HG03196 (cell line): Measurements from ENCODE around the gene PKNOX2.

Experiments
- ATAC-seq: cut with Tn5 transposase; IDR thresholded peaks from one replicate; pipeline ENCODE4 v1.9.1; 2021; ENCODE audit not compliant: unreplicated experiment

Gene PKNOX2

GRCh38 chr11:125154378-125155099, 10.0 kb upstream of the PKNOX2 start:
- ATAC-seq, result no peak

DNA sequence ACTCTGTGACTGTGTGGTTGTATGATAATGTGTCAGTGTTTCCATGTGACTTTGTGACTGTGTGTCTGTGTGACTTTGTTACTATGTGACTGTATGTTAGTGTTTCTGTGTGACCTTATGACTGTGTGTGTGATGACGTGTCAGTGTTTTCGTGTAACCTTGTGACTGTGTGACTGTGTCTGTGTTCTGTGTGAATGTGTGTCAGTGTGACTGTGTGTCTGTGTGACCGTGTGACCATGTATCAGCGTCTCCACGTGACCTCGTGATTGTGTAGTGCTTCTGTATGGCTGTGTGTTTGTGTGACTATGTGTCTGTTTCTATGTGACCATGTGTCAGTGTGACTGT, 9.5 kb upstream of the PKNOX2 start:
- no peak for ATAC-seq

DNA sequence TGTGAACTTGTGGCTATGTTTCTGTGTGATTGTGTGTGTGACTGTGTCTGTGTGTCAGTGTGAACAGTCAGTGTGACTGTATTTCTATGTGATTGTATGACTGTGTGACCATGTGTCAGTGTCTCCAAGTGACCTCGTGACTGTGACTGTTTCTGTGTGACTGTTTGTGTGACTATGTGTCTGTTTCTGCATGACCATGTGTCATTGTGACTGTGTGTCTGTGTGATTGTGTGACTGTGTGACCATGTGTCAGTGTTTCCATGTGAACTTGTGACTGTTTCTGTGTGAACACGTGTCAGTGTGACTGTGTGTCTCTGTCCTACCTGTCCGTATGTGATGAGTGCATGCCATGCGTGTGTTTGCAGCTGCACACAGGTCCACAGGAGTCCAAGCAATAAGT, 8.8 kb upstream of the PKNOX2 start:
- ATAC-seq, result no peak

- ATAC-seq, result no peak
These were observed 8.0 kb upstream of the PKNOX2 start for GRCh38 chr11:125156346-125157117.

GRCh38 chr11:125157118-125157733, 7.3 kb upstream of the PKNOX2 start:
- ATAC-seq, result no peak

GRCh38 chr11:125157953-125158680, 6.4 kb upstream of the PKNOX2 start:
- ATAC-seq, result no peak

DNA sequence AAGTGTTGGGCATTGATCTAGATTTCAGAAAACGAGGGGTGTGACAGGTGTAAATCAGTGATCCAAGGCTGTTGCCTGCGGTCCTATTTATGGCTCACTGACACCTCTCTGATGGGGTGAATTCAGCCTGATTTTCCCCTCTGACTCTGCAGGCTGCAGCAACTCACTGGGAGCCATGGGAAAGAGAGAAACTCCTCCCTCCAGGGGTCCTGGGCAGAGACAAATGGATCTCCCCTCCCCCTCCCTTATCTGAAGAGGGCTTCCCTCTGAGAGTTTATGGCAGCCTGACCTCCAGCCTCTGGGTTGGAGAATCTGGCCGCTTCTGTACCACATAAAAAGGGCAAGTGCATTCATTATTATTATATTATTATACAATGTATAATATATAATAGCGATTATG, 1.8 kb upstream of the PKNOX2 start:
- no peak for ATAC-seq

DNA sequence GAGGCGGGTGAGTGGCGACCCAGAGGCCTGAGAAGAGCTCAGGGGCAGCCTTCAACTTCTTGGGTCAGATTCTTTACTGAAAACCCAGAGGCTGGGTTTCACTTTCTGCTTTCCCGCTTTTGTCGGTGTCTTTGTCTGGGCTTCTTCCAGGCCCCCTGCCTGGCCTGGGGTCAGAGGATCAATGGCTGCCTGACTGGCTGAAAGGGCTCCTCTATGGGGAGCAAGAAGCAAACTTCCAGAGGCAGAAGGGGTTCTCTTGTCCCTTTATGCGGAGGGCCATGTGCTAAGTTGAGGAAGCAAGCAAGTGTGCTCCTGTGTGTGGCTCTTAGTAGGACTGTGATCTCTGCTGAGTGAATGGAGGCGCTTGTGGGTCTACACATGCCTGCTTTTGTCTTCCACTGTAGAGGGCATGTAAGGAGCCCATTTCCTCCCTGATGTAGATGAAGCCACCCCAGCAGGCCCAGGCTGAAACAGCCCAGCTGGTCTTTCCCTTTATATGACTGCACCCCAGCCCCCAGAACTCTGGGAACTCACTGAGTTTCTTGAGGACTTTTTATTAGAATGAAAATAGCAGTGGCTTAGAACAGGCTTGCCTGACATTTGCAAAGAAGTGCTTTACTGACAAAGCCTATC, 1.0 kb upstream of the PKNOX2 start:
- ATAC-seq, result no peak

- no peak for ATAC-seq
These were observed 495 bp upstream of the PKNOX2 start for GRCh38 chr11:125164091-125164421.

GRCh38 chr11:125165111-125165842, 726 bp downstream of the PKNOX2 start:
- ATAC-seq, result no peak

- ATAC-seq, result no peak
These were observed 1.6 kb downstream of the PKNOX2 start for GRCh38 chr11:125165843-125166763.

- no peak for ATAC-seq
These were observed 2.3 kb downstream of the PKNOX2 start for GRCh38 chr11:125166764-125167291.

DNA sequence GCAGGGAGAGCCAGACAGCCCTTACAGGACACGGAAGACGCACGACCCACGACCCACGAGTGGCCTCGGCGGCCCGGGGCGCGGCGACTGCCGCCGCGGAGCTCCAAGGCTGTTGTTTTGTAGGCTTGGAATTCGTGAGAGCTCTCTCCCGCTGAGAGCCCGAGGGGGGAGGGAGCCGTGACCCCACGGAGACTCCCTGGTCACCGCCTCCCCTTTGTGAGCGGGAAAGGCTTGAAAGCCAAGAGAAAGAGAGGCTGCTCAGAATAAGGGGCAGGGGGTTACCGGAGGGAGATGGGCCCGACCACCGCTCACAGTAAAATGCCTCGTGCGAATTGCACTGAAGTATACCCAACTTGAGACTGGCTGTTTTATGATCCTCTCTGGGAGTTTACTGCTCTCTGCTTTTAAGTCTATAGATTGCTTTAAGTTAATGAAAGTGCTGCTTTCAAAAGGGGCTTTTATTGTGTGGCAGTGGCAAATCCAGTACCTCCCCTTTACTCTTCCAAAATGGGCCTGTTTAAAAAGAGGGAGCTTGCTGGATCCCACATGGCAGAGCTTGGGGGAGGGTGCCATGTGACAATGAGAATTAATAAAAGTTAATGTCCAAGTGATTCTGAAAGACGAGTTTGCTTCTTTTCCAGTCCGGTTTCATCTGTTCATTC, 2.9 kb downstream of the PKNOX2 start:
- no peak for ATAC-seq

DNA sequence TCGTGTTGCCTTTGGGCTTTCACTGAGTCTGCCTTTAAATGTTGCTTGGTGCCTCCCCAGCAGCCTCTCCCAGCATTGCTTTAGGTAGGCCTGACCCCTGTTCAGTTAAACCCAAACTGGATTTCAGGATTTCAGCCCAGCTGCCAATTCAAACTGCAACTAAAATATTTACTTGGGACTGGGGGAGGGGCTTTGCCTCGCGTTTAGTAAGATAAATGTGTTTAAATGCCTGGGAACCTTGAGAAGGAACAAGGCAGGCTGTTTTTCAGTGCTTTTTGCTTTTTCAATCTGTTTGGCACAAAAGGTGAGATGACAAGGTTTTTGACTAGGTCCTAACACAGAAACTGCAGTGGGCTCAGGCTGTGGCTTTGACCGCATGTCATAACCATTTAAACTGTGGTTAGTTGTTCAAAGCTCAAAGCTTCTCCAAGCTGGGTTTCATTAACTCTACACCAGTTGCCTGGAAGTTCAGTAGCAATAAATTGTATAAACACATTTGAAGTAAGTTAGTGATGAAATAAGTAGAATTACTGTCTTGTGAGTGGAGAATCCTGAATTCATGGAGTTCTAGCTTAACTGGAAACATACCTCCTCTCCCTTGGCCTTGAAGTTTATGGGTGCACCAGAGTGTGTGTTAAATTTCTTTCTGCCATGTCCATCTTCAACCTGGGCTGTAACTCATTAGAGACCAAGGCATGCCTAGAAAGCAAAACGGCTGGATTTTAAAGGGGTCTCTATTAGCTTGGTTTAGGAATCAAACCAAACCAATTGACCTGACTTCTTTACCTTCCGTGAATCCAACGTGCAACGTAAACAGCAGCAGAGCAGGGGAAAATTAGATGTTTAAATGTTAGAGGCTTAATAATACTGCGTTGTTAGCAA, 3.6 kb downstream of the PKNOX2 start:
- ATAC-seq, result no peak

DNA sequence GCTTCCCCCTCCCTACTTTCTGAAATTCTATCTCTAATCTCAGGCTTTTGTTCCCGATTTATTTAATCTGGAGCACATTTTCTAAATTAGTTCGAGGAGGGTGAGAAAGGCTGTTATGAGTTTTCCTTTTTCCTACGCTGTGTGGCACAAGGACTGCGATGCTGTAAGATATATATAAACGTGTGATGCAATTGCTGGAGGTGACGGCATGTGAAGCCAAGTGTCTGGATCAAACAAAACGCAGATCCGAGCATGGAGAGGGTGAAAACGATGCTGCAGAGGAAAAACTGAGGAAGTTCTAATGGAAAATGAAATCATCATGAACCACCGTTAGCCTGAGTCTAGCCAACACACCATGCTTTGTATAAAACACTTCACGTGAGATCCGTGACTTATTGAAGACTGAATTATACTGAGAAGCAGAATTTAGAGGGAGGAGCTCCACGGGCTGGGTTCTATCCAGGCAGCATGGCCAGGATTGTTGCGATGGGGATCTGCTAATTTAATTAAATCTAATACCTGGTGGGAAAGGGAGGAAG, 4.4 kb downstream of the PKNOX2 start:
- ATAC-seq, result no peak

GRCh38 chr11:125170001-125170509, 5.5 kb downstream of the PKNOX2 start:
- no peak for ATAC-seq

- no peak for ATAC-seq
These were observed 6.0 kb downstream of the PKNOX2 start for GRCh38 chr11:125170510-125171031.
